Neural crest cell (in vitro differentiated cells): Measurements from ENCODE around the gene MARK3. TPM values are rescaled to one million over a fixed set of nuclear protein-coding genes. Genes with fewer than 3 reads are reported as not detected.

Experiments
- DNase-seq: peaks from one replicate; pipeline ENCODE4 v3.0.0; 2021; ENCODE audit warnings: low read depth, mixed read lengths, low spot score
- H3K27ac Mint-ChIP-seq: one replicate; pipeline ENCODE4 v1.8.0; 2021; ENCODE audit warnings: mild to moderate bottlenecking, mixed read lengths; ENCODE audit not compliant: unreplicated experiment
- H3K27me3 Mint-ChIP-seq: 2 replicates; pipeline ENCODE4 v1.8.0; 2021; ENCODE audit warnings: low read depth, mild to moderate bottlenecking, mixed read lengths
- H3K36me3 Mint-ChIP-seq: 2 replicates; pipeline ENCODE4 v1.8.0; 2021; ENCODE audit warnings: low read depth, mild to moderate bottlenecking, mixed read lengths
- H3K4me1 Mint-ChIP-seq: 2 replicates; pipeline ENCODE4 v1.8.0; 2021; ENCODE audit warnings: mixed read lengths
- H3K4me3 Mint-ChIP-seq: one replicate; pipeline ENCODE4 v1.8.0; 2021; ENCODE audit warnings: mild to moderate bottlenecking, mixed read lengths
- H3K9me3 Mint-ChIP-seq: 2 replicates; pipeline ENCODE4 v1.8.0; 2021; ENCODE audit warnings: mixed read lengths
- CTCF ChIP-seq: fragments of 200-600 bp; sonication (generic); conservative IDR thresholded peaks from 2 replicates; pipeline ENCODE4 v1.5.0; 2021; ENCODE audit warnings: antibody characterized with exemption, mild to moderate bottlenecking
- total RNA-seq: library from RNA; stranded (reverse); gene quantifications from 2 replicates; pipeline ENCODE4 v1.2.1, GENCODE V29; 2021

The MARK3 gene
- total RNA-seq, 1 donor from 2014 or later = 98.8 TPM

GRCh38 chr14:103341250-103342129 is 43.7 kb upstream of the MARK3 start:
- Mint-ChIP-seq H3K27me3 (no peaks in the 10 kb centered on the region), H3K9me3 (no peaks in the 10 kb centered on the region), H3K36me3 (peaks cover 44% of the 10 kb centered on the region), H3K27ac (no peak overlapping the region), H3K4me3 (peak overlapping the region; percentile 49), H3K4me1 (peaks cover 21% of the 10 kb centered on the region)
- no peak for DNase-seq
- no peak for TF ChIP-seq CTCF

GRCh38 chr14:103343164-103343879 is 41.9 kb upstream of the MARK3 start:
- Mint-ChIP-seq H3K36me3 (peaks cover 33% of the 10 kb centered on the region), H3K9me3 (no peaks in the 10 kb centered on the region), H3K4me3 (peak overlapping the region; percentile 1), H3K27ac (no peak overlapping the region), H3K4me1 (peaks cover 7% of the 10 kb centered on the region), H3K27me3 (no peaks in the 10 kb centered on the region)
- DNase-seq = no peak
- no peak for TF ChIP-seq CTCF

GRCh38 chr14:103343905-103344797 is 41.1 kb upstream of the MARK3 start:
- no peaks in the 10 kb centered on the region for H3K27me3 Mint-ChIP-seq
- no peaks in the 10 kb centered on the region for H3K9me3 Mint-ChIP-seq
- H3K36me3 Mint-ChIP-seq = peaks cover 26% of the 10 kb centered on the region
- no peak for TF ChIP-seq CTCF
- peaks cover 4% of the 10 kb centered on the region for H3K4me1 Mint-ChIP-seq
- H3K27ac Mint-ChIP-seq = no peak overlapping the region
- DNase-seq = no peak
- no peak overlapping the region for H3K4me3 Mint-ChIP-seq

GRCh38 chr14:103346286-103346685 is 38.9 kb upstream of the MARK3 start:
- peaks cover 3% of the 10 kb centered on the region for H3K27me3 Mint-ChIP-seq
- H3K9me3 Mint-ChIP-seq = peaks cover 4% of the 10 kb centered on the region
- TF ChIP-seq CTCF = no peak
- H3K27ac Mint-ChIP-seq = no peak overlapping the region
- DNase-seq = no peak
- peaks cover 4% of the 10 kb centered on the region for H3K4me1 Mint-ChIP-seq
- H3K36me3 Mint-ChIP-seq = peaks cover 14% of the 10 kb centered on the region
- H3K4me3 Mint-ChIP-seq = no peak overlapping the region
